Right renal pelvis (tissue), 4 donors: ENCODE data around the gene MUCL3. TPM values are rescaled to one million over a fixed set of nuclear protein-coding genes. Genes with fewer than 3 reads are reported as not detected.
"Not testable (repeated sequence)": the region's sequence is repeated elsewhere in the genome, so short reads cannot be mapped to it uniquely, and the experiment has no call there.

Experiments used
- DNase-seq, 4 donors: peaks; one replicate each; pipeline ENCODE4 v3.0.0-alpha.2; 2013; ENCODE audit warnings: low read depth in 4 of 4, low spot score in 3 of 4, missing footprints in 1 of 4
- polyA plus RNA-seq, 4 donors: library from polyadenylated mRNA; unstranded; fragments of 120-200 nt; gene quantifications; one replicate each; pipeline ENCODE4 v1.2.1, GENCODE V29; 2013; ENCODE audit not compliant: insufficient read length in 4 of 4

MUCL3 gene
- polyA plus RNA-seq, 4 donors, result 0.05 to 0.06 TPM; not detected in 2

DNA sequence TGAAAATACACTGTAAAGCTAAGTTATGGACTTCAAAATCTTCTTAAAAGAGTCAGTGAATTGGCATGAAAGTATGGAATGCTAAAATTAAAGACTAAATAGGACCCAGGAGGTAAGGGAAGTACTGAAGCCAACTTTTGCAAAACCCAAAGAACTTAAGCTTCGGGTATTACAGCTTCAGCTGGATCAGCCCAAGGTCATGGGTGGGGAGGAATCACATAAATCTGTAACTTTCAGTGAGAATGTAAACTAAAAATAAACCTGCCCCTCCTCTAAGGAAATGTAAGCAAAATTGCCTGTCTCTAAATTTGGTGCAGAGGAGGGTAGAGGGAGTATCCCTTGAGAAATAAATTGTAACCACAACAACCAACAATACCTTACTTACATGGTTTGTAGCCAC is 38.4 kb downstream of the MUCL3 start:
- no peak for DNase-seq

- DNase-seq, result no peak
Measured at GRCh38 chr6:30979690-30980089, 38.9 kb downstream of the MUCL3 start.

- DNase-seq, result peak; percentile 15 to 49 (median 36)
Measured at GRCh38 chr6:30981942-30982772, 41.4 kb downstream of the MUCL3 start.

DNA sequence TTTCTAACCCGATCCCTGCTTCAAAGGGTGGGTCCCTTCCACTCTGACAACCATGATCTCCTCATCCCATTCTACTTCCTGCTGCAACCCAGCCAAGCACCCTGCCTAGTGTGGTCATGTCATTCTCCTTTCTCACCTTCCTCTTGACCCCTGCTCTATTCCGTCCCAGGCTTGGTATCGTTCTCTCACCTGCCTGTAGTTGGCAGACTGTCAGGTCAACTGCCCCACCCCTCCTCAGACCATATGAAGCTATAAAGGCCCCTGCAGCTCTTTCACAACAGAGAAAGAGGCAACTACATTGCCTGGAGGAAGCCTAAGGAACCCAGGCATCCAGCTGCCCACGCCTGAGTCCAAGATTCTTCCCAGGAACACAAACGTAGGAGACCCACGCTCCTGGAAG is 42.7 kb downstream of the MUCL3 start, which contains the start of gene MUC21:
MUC21 (plus strand) TSS at position 280 of the 400 bp plus-strand sequence. CDS start 241 bp downstream, outside the sequence.
- no peak for DNase-seq

DNA sequence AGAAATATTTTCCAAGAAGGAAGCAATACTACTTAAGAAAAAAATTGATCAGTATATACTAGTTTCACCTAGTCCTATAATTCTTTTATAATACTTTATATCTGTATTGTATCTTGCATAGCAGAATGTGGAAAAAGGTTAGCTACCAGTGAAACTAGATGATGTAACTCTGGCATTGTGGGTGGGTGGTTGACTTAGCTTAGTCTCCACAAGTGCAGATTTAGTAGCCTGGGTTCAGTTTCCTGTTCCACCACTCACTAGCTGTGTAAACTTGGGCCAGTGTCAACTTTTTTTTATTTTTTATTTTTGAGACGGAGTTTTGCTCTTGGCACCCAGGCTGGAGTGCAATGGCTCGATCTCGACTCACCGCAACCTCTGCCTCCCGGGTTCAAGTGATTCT is 44.7 kb downstream of the MUCL3 start:
- DNase-seq, result no peak

GRCh38 chr6:30987304-30987703 is 46.5 kb downstream of the MUCL3 start:
- DNase-seq, result no peak

DNA sequence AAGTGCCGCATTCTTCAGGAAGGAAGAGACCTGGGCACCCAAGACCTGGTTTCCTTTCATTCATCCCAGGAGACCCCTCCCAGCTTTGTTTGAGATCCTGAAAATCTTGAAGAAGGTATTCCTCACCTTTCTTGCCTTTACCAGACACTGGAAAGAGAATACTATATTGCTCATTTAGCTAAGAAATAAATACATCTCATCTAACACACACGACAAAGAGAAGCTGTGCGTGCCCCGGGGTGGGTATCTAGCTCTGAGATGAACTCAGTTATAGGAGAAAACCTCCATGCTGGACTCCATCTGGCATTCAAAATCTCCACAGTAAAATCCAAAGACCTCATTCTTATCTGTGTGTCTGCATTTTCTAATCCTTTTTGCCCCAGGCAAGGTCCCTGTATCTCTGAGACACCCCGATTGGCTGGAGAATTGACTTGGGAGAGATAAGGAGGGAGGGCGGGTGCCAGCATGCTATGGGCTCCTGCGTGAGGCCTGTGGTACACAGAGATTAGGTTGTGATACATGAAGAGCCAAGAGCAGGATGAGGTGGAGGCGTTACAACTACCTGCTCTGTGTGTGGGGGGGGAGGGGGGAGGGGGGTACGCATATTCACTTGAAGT is 47.5 kb downstream of the MUCL3 start:
- DNase-seq, result no peak

DNA sequence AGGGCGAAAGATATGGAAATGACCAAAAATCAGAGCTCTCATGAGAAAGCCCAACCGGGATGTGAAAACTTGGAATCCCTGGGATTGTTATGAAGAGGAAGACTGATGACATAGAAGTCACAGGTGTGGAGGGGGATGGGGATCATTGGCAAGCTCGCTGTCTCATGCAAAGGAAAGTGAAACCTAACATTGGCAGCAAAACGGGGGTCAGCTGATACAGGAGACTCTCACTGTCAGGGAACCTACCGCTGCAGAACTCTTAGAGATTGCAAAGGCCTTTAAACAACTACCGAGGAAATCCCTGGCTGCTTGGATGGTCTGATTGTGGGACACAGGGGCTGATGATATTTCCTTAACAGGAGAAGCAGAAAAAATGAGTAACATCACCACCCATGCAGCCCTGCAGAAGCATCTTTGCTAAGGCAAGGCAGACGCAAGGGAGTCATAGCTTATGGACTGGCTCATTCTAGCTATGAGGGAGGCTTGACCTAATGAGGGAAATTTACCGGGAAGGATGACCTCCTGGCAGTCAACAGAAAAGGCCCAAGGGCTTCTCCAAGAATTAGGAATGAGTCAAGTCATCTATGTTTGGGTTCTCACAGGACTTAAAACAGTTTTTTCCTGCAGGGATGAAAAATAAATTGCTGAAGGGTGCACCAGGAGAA is 49.8 kb downstream of the MUCL3 start:
- DNase-seq, result no peak

GRCh38 chr6:30991891-30992290 is 51.1 kb downstream of the MUCL3 start:
- DNase-seq, result no peak

GRCh38 chr6:30997301-30997700 is 56.5 kb downstream of the MUCL3 start:
- DNase-seq, result no peak

- DNase-seq, result no peak
Measured at GRCh38 chr6:30998785-30999184, 58.0 kb downstream of the MUCL3 start.

GRCh38 chr6:31000067-31000860 is 59.5 kb downstream of the MUCL3 start:
- DNase-seq, result not testable (repeated sequence)

DNA sequence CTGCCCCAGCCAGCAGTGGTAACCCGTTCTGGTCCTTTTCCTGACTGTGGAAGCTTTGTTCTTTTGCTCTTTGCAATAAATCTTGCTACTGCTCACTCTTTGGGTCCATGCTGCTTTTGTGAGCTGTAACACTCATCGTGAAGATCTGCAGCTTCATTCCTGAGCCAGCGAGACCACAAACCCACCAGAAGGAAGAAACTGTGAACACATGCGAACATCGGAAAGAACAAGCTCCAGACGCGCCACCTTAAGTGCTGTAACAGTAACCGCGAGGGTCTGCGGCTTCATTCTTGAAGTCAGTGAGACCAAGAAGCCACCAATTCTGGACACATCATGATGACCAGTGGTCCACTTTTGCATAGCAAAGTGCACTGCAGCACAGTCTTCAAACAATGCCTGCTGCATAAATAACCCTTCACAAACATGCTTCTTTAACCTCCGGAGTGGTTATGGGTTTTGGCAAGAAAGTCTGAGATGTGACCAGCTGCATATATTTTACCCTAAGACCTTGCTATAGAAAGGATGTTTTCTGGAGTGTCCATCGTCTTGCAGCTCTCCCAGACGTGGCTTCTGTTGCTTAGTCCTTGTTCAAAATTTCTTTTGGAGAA is 60.6 kb downstream of the MUCL3 start:
- DNase-seq, result no peak

- no peak for DNase-seq
Measured at GRCh38 chr6:31002471-31002870, 61.7 kb downstream of the MUCL3 start.

Other genes starting within 250 kb of the MUCL3 start
- 10 to 100 TPM; 37.6 to 39.7 (median 38.2) TPM for gene NRM, start 250.0 kb upstream of the MUCL3 start, polyA plus RNA-seq
- gene MDC1, start 223.7 kb upstream of the MUCL3 start, polyA plus RNA-seq, result 10 to 100 TPM; 39.8 to 46.4 (median 41.5) TPM
- 1,000 to 10,000 TPM; 1,131 to 1,274 (median 1,215) TPM for gene TUBB, start 220.6 kb upstream of the MUCL3 start, polyA plus RNA-seq
- 100 to 1,000 TPM; 135 to 145 (median 143) TPM for gene FLOT1, start 198.3 kb upstream of the MUCL3 start, polyA plus RNA-seq
- 10 to 100 TPM; 19.5 to 27.0 (median 25.1) TPM for gene IER3, start 196.4 kb upstream of the MUCL3 start, polyA plus RNA-seq
- 100 to 1,000 TPM; 164 to 211 (median 178) TPM for gene DDR1, start 56.5 kb upstream of the MUCL3 start, polyA plus RNA-seq
- 10 to 100 TPM; 41.7 to 47.1 (median 44.8) TPM for gene GTF2H4, start 32.8 kb upstream of the MUCL3 start, polyA plus RNA-seq
- 10 to 100 TPM; 30.5 to 47.1 (median 35.5) TPM for gene VARS2, start 26.7 kb upstream of the MUCL3 start, polyA plus RNA-seq
- 1 to 10 TPM; 1.0 to 1.8 (median 1.5) TPM for gene SFTA2, start 8.8 kb upstream of the MUCL3 start, polyA plus RNA-seq
- under 1 TPM in 1 of 4 donors, not detected in 3; 0.01 TPM for gene MUC21, start 42.7 kb downstream of the MUCL3 start, polyA plus RNA-seq
- not detected for gene MUC22, start 69.5 kb downstream of the MUCL3 start, polyA plus RNA-seq
- not detected for gene C6orf15, start 171.6 kb downstream of the MUCL3 start, polyA plus RNA-seq
- under 1 TPM in 2 of 4 donors, not detected in 2; 0.29 to 0.59 TPM for gene PSORS1C1, start 173.8 kb downstream of the MUCL3 start, polyA plus RNA-seq
- gene CDSN, start 179.5 kb downstream of the MUCL3 start, polyA plus RNA-seq, result under 1 TPM in 1 of 4 donors, not detected in 3; 0.03 TPM
- not detected for gene PSORS1C2, start 198.1 kb downstream of the MUCL3 start, polyA plus RNA-seq
- gene CCHCR1, start 216.8 kb downstream of the MUCL3 start, polyA plus RNA-seq, result 10 to 100 TPM; 26.1 to 33.6 (median 29.8) TPM
- gene TCF19, start 217.6 kb downstream of the MUCL3 start, polyA plus RNA-seq, result 10 to 100 TPM; 17.2 to 20.1 (median 18.1) TPM
- gene POU5F1, start 229.7 kb downstream of the MUCL3 start, polyA plus RNA-seq, result 1 to 10 TPM; 1.6 to 7.3 (median 3.0) TPM